Muscle of leg (tissue), 11 donors: ENCODE data around the gene GMDS. TPM values are rescaled to one million over a fixed set of nuclear protein-coding genes. Genes with fewer than 3 reads are reported as not detected.
"Not testable (repeated sequence)": the region's sequence is repeated elsewhere in the genome, so short reads cannot be mapped to it uniquely, and the experiment has no call there.

Experiments used
- DNase-seq: peaks from one replicate; pipeline ENCODE4 v3.0.0; 2013
- H3K27ac ChIP-seq: one replicate; pipeline ENCODE4 v1.5.1; 2013; ENCODE audit warnings: mild to moderate bottlenecking, low read length, control low read depth
- H3K27me3 ChIP-seq: one replicate; pipeline ENCODE4 v1.6.1; 2013; ENCODE audit warnings: low read length; ENCODE audit not compliant: control insufficient read depth, insufficient read depth
- H3K36me3 ChIP-seq: one replicate; pipeline ENCODE4 v1.6.1; 2013; ENCODE audit warnings: low read length; ENCODE audit not compliant: control insufficient read depth, insufficient read depth
- H3K4me1 ChIP-seq: one replicate; pipeline ENCODE4 v1.6.1; 2013; ENCODE audit warnings: low read length; ENCODE audit not compliant: control insufficient read depth, insufficient read depth
- H3K4me3 ChIP-seq: one replicate; pipeline ENCODE4 v1.5.1; 2013; ENCODE audit warnings: low read length, control low read depth
- H3K9me3 ChIP-seq: replicated peaks from 2 replicates; pipeline ENCODE4 v1.6.1; 2013; ENCODE audit warnings: low read depth, low read length; ENCODE audit not compliant: control insufficient read depth
- WGBS: methylation state at CpG from one replicate; pipeline ENCODE4 v1.1.5; 2013; ENCODE audit warnings: missing lambda C conversion rate; ENCODE audit not compliant: insufficient coverage; 5-methylcytosine and 5-hydroxymethylcytosine counted together
- polyA plus RNA-seq, 8 donors: library from polyadenylated mRNA; unstranded; fragments of 120-200 nt; gene quantifications; one replicate each; pipeline versions ENCODE4 v1.2.1 to v1.2.3, GENCODE V29; 2013; ENCODE audit warnings: inconsistent platforms in 1 of 8, low replicate concordance in 1 of 8; ENCODE audit not compliant: insufficient read length in 8 of 8, insufficient read depth in 1 of 8
- total RNA-seq: library from RNA; stranded (reverse); fragments of 120-200 nt; gene quantifications from one replicate; pipeline ENCODE4 v1.2.4, GENCODE V29; 2013

Gene GMDS
- total and polyA plus RNA-seq, 9 donors = 3.9 to 17.0 (median 11.9) TPM

DNA sequence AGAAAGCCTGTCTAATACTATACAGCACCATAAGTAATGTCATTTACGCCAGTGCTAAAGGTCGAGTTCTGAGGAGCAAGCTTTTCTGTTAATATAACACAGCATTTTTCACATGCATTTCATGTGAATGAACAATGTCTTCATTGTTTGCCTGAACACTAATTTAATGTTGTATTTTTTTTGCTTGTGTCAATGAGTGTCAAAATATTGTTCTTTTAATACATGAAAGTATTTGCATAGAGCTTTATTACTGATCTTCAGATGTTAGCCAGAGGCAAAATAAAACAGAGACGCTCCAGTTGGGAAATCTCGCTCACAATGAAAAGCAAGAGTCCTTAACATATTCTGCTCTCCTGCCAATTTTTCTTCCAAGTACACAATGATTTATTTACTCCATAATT, 483.9 kb downstream of the GMDS start:
- no CpG with 5 or more reads among the region's 4 CpGs for WGBS
- peaks cover 5% of the 10 kb centered on the region for H3K27me3 ChIP-seq
- no peaks in the 10 kb centered on the region for H3K36me3 ChIP-seq
- H3K4me1 ChIP-seq = peaks cover 1% of the 10 kb centered on the region
- no peak for DNase-seq
- H3K9me3 ChIP-seq = no peaks in the 10 kb centered on the region
- H3K27ac ChIP-seq = no peak overlapping the region
- no peak overlapping the region for H3K4me3 ChIP-seq

GRCh38 chr6:1760876-1761275, 484.5 kb downstream of the GMDS start:
- Histone ChIP-seq H3K27ac (no peak overlapping the region), H3K4me1 (no peaks in the 10 kb centered on the region), H3K9me3 (no peaks in the 10 kb centered on the region), H3K27me3 (peaks cover 3% of the 10 kb centered on the region), H3K36me3 (no peaks in the 10 kb centered on the region), H3K4me3 (no peak overlapping the region)
- no CpG with 5 or more reads among the region's 2 CpGs for WGBS
- no peak for DNase-seq

- DNase-seq = no peak
- Histone ChIP-seq H3K4me3 (no peak overlapping the region), H3K9me3 (no peaks in the 10 kb centered on the region), H3K27me3 (peaks cover 3% of the 10 kb centered on the region), H3K36me3 (no peaks in the 10 kb centered on the region), H3K27ac (no peak overlapping the region), H3K4me1 (no peaks in the 10 kb centered on the region)
- WGBS = 95% methylated on average over 6 of the region's 8 CpGs
These were observed 485.5 kb downstream of the GMDS start for GRCh38 chr6:1759870-1760269.

- Histone ChIP-seq H3K27ac (no peak overlapping the region), H3K4me3 (no peak overlapping the region), H3K9me3 (no peaks in the 10 kb centered on the region), H3K4me1 (no peaks in the 10 kb centered on the region), H3K36me3 (no peaks in the 10 kb centered on the region), H3K27me3 (peaks cover 3% of the 10 kb centered on the region)
- DNase-seq = no peak
- WGBS = 43% methylated on average over 4 of the region's 8 CpGs
These were observed 487.2 kb downstream of the GMDS start for GRCh38 chr6:1758076-1758679.

GRCh38 chr6:1757131-1757530, 488.3 kb downstream of the GMDS start:
- Histone ChIP-seq H3K27ac (no peak overlapping the region), H3K36me3 (no peaks in the 10 kb centered on the region), H3K4me3 (no peak overlapping the region), H3K4me1 (no peaks in the 10 kb centered on the region), H3K9me3 (no peaks in the 10 kb centered on the region), H3K27me3 (peaks cover 3% of the 10 kb centered on the region)
- no peak for DNase-seq
- 37% methylated on average over 8 of the region's 8 CpGs for WGBS

GRCh38 chr6:1756472-1757129, 488.8 kb downstream of the GMDS start:
- Histone ChIP-seq H3K27ac (no peak overlapping the region), H3K9me3 (no peaks in the 10 kb centered on the region), H3K27me3 (peaks cover 3% of the 10 kb centered on the region), H3K36me3 (no peaks in the 10 kb centered on the region), H3K4me1 (no peaks in the 10 kb centered on the region), H3K4me3 (no peak overlapping the region)
- WGBS = 87% methylated on average over 9 of the region's 14 CpGs
- no peak for DNase-seq

DNA sequence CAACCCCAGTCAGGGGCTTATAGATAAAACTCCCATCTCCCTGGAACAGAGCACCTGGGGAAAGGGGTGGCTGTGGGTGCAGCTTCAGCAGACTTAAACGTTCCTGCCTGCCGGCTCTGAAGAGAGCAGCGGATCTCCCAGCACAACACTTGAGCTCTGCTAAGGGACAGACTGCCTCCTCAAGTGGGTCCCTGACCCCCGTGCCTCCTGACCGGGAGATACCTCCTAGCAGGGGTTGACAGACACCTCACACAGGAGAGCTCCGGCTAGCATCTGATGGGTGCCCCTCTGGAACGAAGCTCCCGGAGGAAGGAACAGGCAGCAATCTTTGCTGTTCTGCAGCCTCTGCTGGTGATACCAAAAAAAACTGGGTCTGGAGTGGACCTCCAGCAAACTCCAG, 494.3 kb downstream of the GMDS start:
- H3K9me3 ChIP-seq, H3K27me3 ChIP-seq, DNase-seq, H3K4me1 ChIP-seq, H3K27ac ChIP-seq, H3K36me3 ChIP-seq, H3K4me3 ChIP-seq: not testable (repeated sequence)
- WGBS = 98% methylated on average over 5 of the region's 8 CpGs

DNA sequence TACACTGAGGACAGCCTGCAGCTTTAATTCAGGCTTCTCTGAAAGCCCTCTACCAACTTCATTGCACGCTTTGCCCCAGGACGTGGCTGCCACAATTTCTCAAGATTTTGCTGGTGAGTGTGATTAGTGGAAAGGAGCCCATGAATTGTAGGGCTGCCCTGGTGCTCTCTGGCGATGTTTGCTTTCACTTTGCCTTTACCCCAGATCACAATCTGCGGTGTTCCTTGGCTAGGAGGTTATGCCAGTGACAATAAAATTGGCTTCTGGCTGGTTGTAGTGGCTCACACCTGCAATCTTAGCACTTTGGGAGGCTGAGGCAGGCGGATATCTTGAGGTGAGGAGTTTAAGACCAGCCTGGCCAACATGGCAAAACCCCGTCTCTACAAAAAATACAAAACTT, 496.4 kb downstream of the GMDS start:
- Histone ChIP-seq H3K27ac (no peak overlapping the region), H3K9me3 (no peaks in the 10 kb centered on the region), H3K27me3 (no peaks in the 10 kb centered on the region), H3K4me1 (peaks cover 3% of the 10 kb centered on the region), H3K36me3 (no peaks in the 10 kb centered on the region), H3K4me3 (no peak overlapping the region)
- no peak for DNase-seq
- WGBS = no CpG with 5 or more reads among the region's 6 CpGs

DNA sequence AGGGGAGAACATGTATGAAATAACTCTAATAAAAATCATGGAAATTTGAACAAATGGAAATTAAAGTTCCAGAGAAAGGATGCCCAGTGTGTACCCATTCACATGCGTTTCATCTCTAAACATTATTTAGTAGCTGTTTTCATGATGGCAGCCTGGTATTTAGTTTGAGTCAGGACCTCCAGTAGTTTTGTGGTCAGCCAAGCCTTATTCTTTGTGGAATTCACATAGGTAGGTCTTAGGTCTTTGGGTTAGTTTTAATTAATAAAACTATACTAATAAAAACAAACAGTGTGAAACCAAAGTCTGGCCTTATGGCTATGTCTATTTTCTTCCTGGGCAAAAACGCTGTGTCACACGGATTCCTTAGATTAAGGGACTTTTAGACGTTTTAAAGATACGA, 497.9 kb downstream of the GMDS start:
- H3K36me3 ChIP-seq = no peaks in the 10 kb centered on the region
- H3K27ac ChIP-seq = no peak overlapping the region
- DNase-seq = no peak
- no peaks in the 10 kb centered on the region for H3K9me3 ChIP-seq
- no CpG with 5 or more reads among the region's 5 CpGs for WGBS
- H3K4me3 ChIP-seq = no peak overlapping the region
- H3K27me3 ChIP-seq = no peaks in the 10 kb centered on the region
- H3K4me1 ChIP-seq = peaks cover 3% of the 10 kb centered on the region

DNA sequence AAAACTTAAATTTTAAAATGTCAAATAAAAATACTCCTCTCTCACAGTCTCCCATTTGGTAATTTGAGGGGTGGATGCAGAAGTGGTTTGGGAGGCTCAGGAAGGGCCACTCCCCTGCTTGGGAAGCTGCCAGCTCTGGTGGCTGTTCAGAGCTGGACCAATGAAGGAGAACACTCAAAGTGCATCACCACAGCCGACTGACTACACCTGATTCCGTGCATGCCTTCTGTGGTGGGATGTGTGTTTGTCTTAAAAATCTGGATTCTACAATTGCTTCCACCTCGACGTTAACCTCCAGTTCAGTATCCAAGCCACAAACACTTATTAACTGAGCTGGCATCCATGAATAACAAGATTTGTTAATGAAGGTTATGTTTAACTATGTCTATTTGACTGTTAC, 498.4 kb downstream of the GMDS start:
- Histone ChIP-seq H3K4me3 (no peak overlapping the region), H3K4me1 (peaks cover 3% of the 10 kb centered on the region), H3K27me3 (no peaks in the 10 kb centered on the region), H3K36me3 (no peaks in the 10 kb centered on the region), H3K27ac (no peak overlapping the region), H3K9me3 (no peaks in the 10 kb centered on the region)
- DNase-seq = no peak
- no CpG with 5 or more reads among the region's 4 CpGs for WGBS

GRCh38 chr6:1745814-1746213, 499.6 kb downstream of the GMDS start:
- DNase-seq = no peak
- Histone ChIP-seq H3K36me3 (no peaks in the 10 kb centered on the region), H3K27ac (no peak overlapping the region), H3K4me1 (peaks cover 3% of the 10 kb centered on the region), H3K4me3 (no peak overlapping the region), H3K9me3 (no peaks in the 10 kb centered on the region), H3K27me3 (no peaks in the 10 kb centered on the region)
- WGBS = 67% methylated on average over 6 of the region's 8 CpGs
